SJSA1 (cell line): ENCODE measurements around the gene ASB15. TPM values are rescaled to one million over a fixed set of nuclear protein-coding genes. Genes with fewer than 3 reads are reported as not detected.

Experiments
- total RNA-seq: library from RNA; depleted of rRNA; stranded (reverse); fragments of >200 nt; shearing (Covaris generic); gene quantifications from 2 replicates; pipeline ENCODE4 v1.2.3, GENCODE V29; 2014; rRNA removed

ASB15 gene
- total RNA-seq, 1 experiment from 2014 or later: 1.0 TPM

Other genes starting within 250 kb of the ASB15 start
- gene IQUB, start 67.2 kb upstream of the ASB15 start, total RNA-seq: 0.08 TPM in 1 of 2 replicates, not detected in the other
- gene NDUFA5, start 44.0 kb upstream of the ASB15 start, total RNA-seq: 57.9 and 75.6 TPM in 2 replicates
- gene LMOD2, start 54.0 kb downstream of the ASB15 start, total RNA-seq: not detected in 2 replicates
- 6.4 and 10.7 TPM in 2 replicates for gene WASL, start 147.2 kb downstream of the ASB15 start, total RNA-seq
- gene HYAL4, start 243.3 kb downstream of the ASB15 start, total RNA-seq: not detected in 2 replicates